HFF-Myc (cell line): ENCODE data around the gene ZNF385D.

Experiments used
- DNase-seq: peaks from one replicate; pipeline ENCODE4 v3.0.0-alpha.2; 2011; ENCODE audit warnings: low read depth; ENCODE audit errors: extremely low read depth
- H3K4me3 ChIP-seq: replicated peaks from 2 replicates; pipeline ENCODE4 v1.5.1; 2011; ENCODE audit warnings: low read depth, mild to moderate bottlenecking, control low read depth, low read length
- CTCF ChIP-seq: IDR thresholded peaks from 2 replicates; pipeline ENCODE4 v1.5.1; 2012; ENCODE audit warnings: mild to moderate bottlenecking, low read depth, low read length, control low read depth; ENCODE audit errors: missing control alignments

Gene ZNF385D

GRCh38 chr3:21562243-21562642 is 188.8 kb downstream of the ZNF385D start:
- TF ChIP-seq CTCF, result no peak
- DNase-seq, result no peak
- H3K4me3 ChIP-seq, result no peak overlapping the region

GRCh38 chr3:21561472-21561871 is 189.5 kb downstream of the ZNF385D start:
- no peak for TF ChIP-seq CTCF
- no peak for DNase-seq
- no peak overlapping the region for H3K4me3 ChIP-seq

- peak; percentile 2 for DNase-seq
- TF ChIP-seq CTCF, result no peak
- no peak overlapping the region for H3K4me3 ChIP-seq
These were observed 200.0 kb downstream of the ZNF385D start for GRCh38 chr3:21551019-21551418.

- no peak overlapping the region for H3K4me3 ChIP-seq
- no peak for TF ChIP-seq CTCF
- no peak for DNase-seq
These were observed 206.9 kb downstream of the ZNF385D start for GRCh38 chr3:21544076-21544462.

GRCh38 chr3:21543380-21544075 is 207.5 kb downstream of the ZNF385D start:
- no peak for TF ChIP-seq CTCF
- H3K4me3 ChIP-seq, result no peak overlapping the region
- DNase-seq, result no peak

- no peak for DNase-seq
- no peak for TF ChIP-seq CTCF
- H3K4me3 ChIP-seq, result no peak overlapping the region
These were observed 208.2 kb downstream of the ZNF385D start for GRCh38 chr3:21542656-21543379.
